OCI-LY7 (cell line): ENCODE measurements around the gene SOCS7. TPM values are rescaled to one million over a fixed set of nuclear protein-coding genes. Genes with fewer than 3 reads are reported as not detected.

Experiments used
- BruUV-seq: library from RNA; stranded (reverse); fragments of 400-500 nt; replicated peaks from 2 replicates; lab custom pipeline; 2021; lab: Mats Ljungman, UMichigan
- CTCF ChIA-PET: fragments of 300-600 bp; sonication (Branson Sonifier 250); formaldehyde crosslinking; loops from one replicate; lab custom pipeline; 2022; ENCODE audit warnings: antibody characterized with exemption; ENCODE audit not compliant: unreplicated experiment; lab: Charles Lee
- POLR2A ChIA-PET: fragments of 300-600 bp; sonication (Branson Sonifier 250); formaldehyde crosslinking; loops from one replicate; lab custom pipeline; 2022; ENCODE audit warnings: antibody characterized with exemption; lab: Charles Lee
- DNase-seq: peaks from one replicate; pipeline ENCODE4 v3.0.0-alpha.2; 2015; ENCODE audit warnings: low spot score
- H2AFZ ChIP-seq: fragments of 200-600 bp; sonication (generic), shearing (Covaris generic); 2 replicates; pipeline ENCODE4 v1.6.1; 2014; ENCODE audit warnings: mild to moderate bottlenecking, antibody characterized with exemption, low read length, moderate library complexity
- H3K27ac ChIP-seq: fragments of 200-600 bp; sonication (generic); 2 replicates; pipeline ENCODE4 v1.5.1; 2014; ENCODE audit warnings: mixed run types, low read depth, mild to moderate bottlenecking, moderate library complexity, low read length, inconsistent platforms; ENCODE audit not compliant: poor library complexity, severe bottlenecking
- H3K36me3 ChIP-seq: fragments of 200-600 bp; sonication (generic); 2 replicates; pipeline ENCODE4 v1.6.1; 2014; ENCODE audit warnings: mild to moderate bottlenecking, antibody characterized with exemption, low read length, moderate library complexity, mixed read lengths; ENCODE audit not compliant: insufficient read depth
- H3K4me1 ChIP-seq: fragments of 200-600 bp; sonication (generic); 2 replicates; pipeline ENCODE4 v1.5.1; 2014; ENCODE audit warnings: mild to moderate bottlenecking, low read length; ENCODE audit not compliant: insufficient read depth, poor library complexity, severe bottlenecking
- H3K4me2 ChIP-seq: fragments of 200-600 bp; sonication (generic); 2 replicates; pipeline ENCODE4 v1.6.1; 2014; ENCODE audit warnings: mild to moderate bottlenecking, low read length
- H3K4me3 ChIP-seq: fragments of 200-600 bp; sonication (generic); 2 replicates; pipeline ENCODE4 v1.5.1; 2014; ENCODE audit warnings: mild to moderate bottlenecking, low read depth, low read length; ENCODE audit not compliant: poor library complexity, severe bottlenecking
- H3K79me2 ChIP-seq: fragments of 200-600 bp; sonication (generic); 2 replicates; pipeline ENCODE4 v1.6.1; 2016; ENCODE audit warnings: low read depth, mild to moderate bottlenecking, low read length, moderate library complexity, mixed read lengths; ENCODE audit not compliant: insufficient read depth
- H3K9me2 ChIP-seq: fragments of 200-600 bp; sonication (generic); 2 replicates; pipeline ENCODE4 v1.6.1; 2016; ENCODE audit warnings: mild to moderate bottlenecking, low read length, mixed read lengths; ENCODE audit not compliant: insufficient read depth
- H3K9me3 ChIP-seq: fragments of 200-600 bp; sonication (generic); 2 replicates; pipeline ENCODE4 v1.6.1; 2014; ENCODE audit warnings: mild to moderate bottlenecking, mixed run types, low read length, mixed read lengths
- H4K20me1 ChIP-seq: fragments of 200-600 bp; sonication (generic); 2 replicates; pipeline ENCODE4 v1.6.1; 2014; ENCODE audit warnings: mild to moderate bottlenecking, antibody characterized with exemption, low read length, moderate library complexity, mixed read lengths; ENCODE audit not compliant: insufficient read depth
- CTCF ChIP-seq: fragments of 200-600 bp; sonication (generic); conservative IDR thresholded peaks from 2 replicates; pipeline ENCODE4 v1.5.1; 2014; ENCODE audit warnings: mild to moderate bottlenecking, antibody characterized with exemption, low read length, moderate library complexity, mixed read lengths
- EZH2phosphoT487 ChIP-seq: fragments of 200-600 bp; sonication (generic); IDR thresholded peaks from 2 replicates; pipeline ENCODE4 v1.6.1; 2018; ENCODE audit warnings: low read depth, borderline replicate concordance, mild to moderate bottlenecking, mixed run types, antibody characterized with exemption, low read length, moderate library complexity, mixed read lengths
- intact Hi-C: fragments of 100-400 bp; cut with micrococcal nuclease; formaldehyde crosslinking; loops from one replicate; pipeline ENCODE4 v1.10.0; 2022; ENCODE audit not compliant: unreplicated experiment
- total RNA-seq, 2 experiments: library from RNA; depleted of rRNA in 1 of 2; stranded (reverse); fragments of >200 nt in 1 of 2; shearing (Covaris generic) in 1 of 2; gene quantifications; 2 replicates each; pipeline ENCODE4 v1.2.3, GENCODE V29; 2014 to 2022

The SOCS7 gene
- total RNA-seq, 2 experiments from 2014 or later = 36.1 to 39.1 TPM

GRCh38 chr17:38426441-38426840, 74.8 kb downstream of the SOCS7 start:
- H3K4me1 ChIP-seq = peaks cover 41% of the 10 kb centered on the region
- no peak overlapping the region for H2AFZ ChIP-seq
- CTCF ChIA-PET = no interaction called here
- H3K4me3 ChIP-seq = no peak overlapping the region
- no peaks in the 10 kb centered on the region for H3K9me3 ChIP-seq
- no peak for DNase-seq
- no peak overlapping the region for H3K27ac ChIP-seq
- intact Hi-C loops = loop anchor here (10.0 kb wide), 1 partner anchor 238 kb away; no protein-coding TSS in a partner anchor
- H3K4me2 ChIP-seq = no peak overlapping the region; the same call in 1 of the 2 replicates
- H3K36me3 ChIP-seq = no peaks in the 10 kb centered on the region
- no peaks in the 10 kb centered on the region for H3K79me2 ChIP-seq
- no peaks in the 10 kb centered on the region for H3K9me2 ChIP-seq
- POLR2A ChIA-PET = no interaction called here
- no TSS peak for BruUV-seq
- TF ChIP-seq EZH2phosphoT487 = no peak
- TF ChIP-seq CTCF = no peak
- no peaks in the 10 kb centered on the region for H4K20me1 ChIP-seq

- DNase-seq = no peak
- H3K27ac ChIP-seq = no peak overlapping the region
- intact Hi-C loops = loop anchor here (10.0 kb wide), 1 partner anchor 237 kb away; no protein-coding TSS in a partner anchor
- H3K9me3 ChIP-seq = no peaks in the 10 kb centered on the region
- TF ChIP-seq CTCF (no peak), EZH2phosphoT487 (no peak)
- no peaks in the 10 kb centered on the region for H3K9me2 ChIP-seq
- H3K79me2 ChIP-seq = no peaks in the 10 kb centered on the region
- ChIA-PET CTCF (no interaction called here), POLR2A (no interaction called here)
- peaks cover 32% of the 10 kb centered on the region for H3K4me1 ChIP-seq
- peak overlapping the region; percentile 74 for H3K4me3 ChIP-seq
- H4K20me1 ChIP-seq = no peaks in the 10 kb centered on the region
- H3K36me3 ChIP-seq = no peaks in the 10 kb centered on the region
- H3K4me2 ChIP-seq = peak overlapping the region; percentile 96
- no peak overlapping the region for H2AFZ ChIP-seq
- BruUV-seq = no TSS peak
Observed at GRCh38 chr17:38427160-38427949, 75.7 kb downstream of the SOCS7 start.

DNA sequence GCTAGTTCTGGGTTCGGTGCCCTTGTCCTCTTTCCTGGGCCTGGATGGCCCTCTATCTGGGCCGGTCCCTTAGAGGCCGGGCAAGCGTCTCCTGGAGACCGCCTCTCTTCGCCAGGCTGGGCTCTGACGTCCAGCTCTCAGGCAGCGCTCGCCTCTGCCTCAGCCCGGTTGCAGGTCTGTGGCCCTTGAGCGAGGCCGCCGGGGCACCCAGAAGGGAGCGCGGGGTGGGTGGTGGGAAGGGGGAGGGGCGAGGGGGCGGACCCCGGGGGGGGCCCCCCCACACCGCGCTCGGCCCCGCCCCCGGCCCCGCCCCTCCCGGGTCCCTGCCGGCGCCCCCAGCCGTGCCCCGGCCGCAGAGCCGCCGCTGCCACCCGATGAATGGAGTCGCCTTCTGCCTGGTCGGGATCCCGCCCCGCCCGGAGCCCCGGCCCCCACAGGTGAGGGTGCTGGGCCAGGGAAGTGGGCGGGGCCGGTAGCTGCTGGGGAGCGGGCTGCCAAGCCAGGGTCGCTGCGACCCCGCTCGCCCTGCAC, 76.5 kb downstream of the SOCS7 start, which contains the start of gene ARHGAP23:
Gene ARHGAP23, plus strand, starts transcription at position 353 of the 531 bp plus-strand sequence. Its CDS starts 22 bp downstream, at position 375.
- H4K20me1 ChIP-seq = no peaks in the 10 kb centered on the region
- H2AFZ ChIP-seq = peak within 1 kb of the TSS; percentile 26; the same call in 1 of the 2 replicates
- no TSS peak for BruUV-seq
- H3K36me3 ChIP-seq = no peaks in the 10 kb centered on the region
- H3K4me3 ChIP-seq = peak within 1 kb of the TSS; percentile 74
- ChIA-PET POLR2A (no interaction called here), CTCF (interaction anchor here (0.6 kb wide), 1 partner anchor 371 kb away, joined by 5 read pairs; no protein-coding TSS in a partner anchor)
- no peaks in the 10 kb centered on the region for H3K9me3 ChIP-seq
- DNase-seq = peak; percentile 51
- H3K4me2 ChIP-seq = peak within 1 kb of the TSS; percentile 96
- no peaks in the 10 kb centered on the region for H3K9me2 ChIP-seq
- H3K27ac ChIP-seq = peak within 1 kb of the TSS; percentile 31
- intact Hi-C loops = loop anchor here (10.0 kb wide), 1 partner anchor 237 kb away; no protein-coding TSS in a partner anchor
- TF ChIP-seq EZH2phosphoT487 = no peak
- no peak for TF ChIP-seq CTCF
- H3K79me2 ChIP-seq = no peaks in the 10 kb centered on the region
- H3K4me1 ChIP-seq = peaks cover 27% of the 10 kb centered on the region
